Stimulated activated CD4-positive, alpha-beta T cell treated with anti-CD3 and anti-CD28 coated beads, Interleukin-15, amount 100 ng/mL, for 1 hour (primary cell): Measurements from ENCODE around the gene SLC51B.
"Not testable (repeated sequence)": the region's sequence is repeated elsewhere in the genome, so short reads cannot be mapped to it uniquely, and the experiment has no call there.

Source experiments
- DNase-seq, 2 donors: peaks; one replicate each; pipeline ENCODE4 v3.0.0-alpha.2; 2020; ENCODE audit warnings: low read depth in 1 of 2, low spot score in 1 of 2

SLC51B gene

GRCh38 chr15:65066001-65066634 is 20.9 kb downstream of the SLC51B start:
- no peak for DNase-seq

GRCh38 chr15:65066635-65067316 is 21.6 kb downstream of the SLC51B start:
- no peak for DNase-seq

GRCh38 chr15:65067317-65067644 is 22.1 kb downstream of the SLC51B start:
- DNase-seq = no peak

DNA sequence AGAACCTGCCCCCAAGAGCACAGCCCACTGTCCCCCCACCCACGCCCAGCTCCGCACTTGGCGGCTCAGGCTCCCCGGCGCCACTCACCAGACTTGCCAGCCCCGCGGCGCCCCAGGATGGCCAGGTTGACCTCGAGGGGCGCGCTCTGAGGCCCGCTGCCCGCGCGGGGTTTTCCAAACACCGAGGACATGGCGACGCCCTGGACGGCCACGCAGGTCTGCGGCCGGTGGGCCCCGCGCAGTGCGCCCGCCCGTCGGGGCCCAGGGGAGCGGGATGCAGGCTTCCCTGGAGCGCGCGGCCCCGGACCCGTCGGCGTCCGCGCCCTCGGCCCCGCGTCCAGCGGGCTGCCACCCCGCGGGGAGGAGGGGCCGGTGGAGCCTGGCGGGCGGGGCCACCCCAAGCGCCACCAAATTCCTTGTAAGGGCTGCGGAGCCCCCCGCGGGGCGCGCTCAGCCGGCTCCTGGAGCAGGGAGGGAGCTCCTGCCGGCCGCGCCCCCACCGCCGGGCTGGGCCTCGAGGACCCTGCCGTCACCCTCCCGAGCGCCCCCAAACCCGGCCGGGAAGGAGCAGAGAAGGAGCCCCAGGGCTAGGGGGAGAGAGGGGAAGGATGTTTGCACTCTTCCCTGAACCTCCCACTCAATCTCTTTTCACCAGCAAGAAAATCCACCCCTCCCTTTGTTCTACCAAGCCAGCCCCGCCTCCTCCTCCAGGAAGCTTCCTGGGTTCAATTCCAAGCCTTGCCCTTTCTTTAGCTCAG is 22.6 kb downstream of the SLC51B start, which contains the start of gene RASL12:
TSS of gene RASL12 (minus strand) at position 347 of the 758 bp plus-strand sequence. CDS start at position 191, 156 bp downstream.
- DNase-seq = no peak

DNA sequence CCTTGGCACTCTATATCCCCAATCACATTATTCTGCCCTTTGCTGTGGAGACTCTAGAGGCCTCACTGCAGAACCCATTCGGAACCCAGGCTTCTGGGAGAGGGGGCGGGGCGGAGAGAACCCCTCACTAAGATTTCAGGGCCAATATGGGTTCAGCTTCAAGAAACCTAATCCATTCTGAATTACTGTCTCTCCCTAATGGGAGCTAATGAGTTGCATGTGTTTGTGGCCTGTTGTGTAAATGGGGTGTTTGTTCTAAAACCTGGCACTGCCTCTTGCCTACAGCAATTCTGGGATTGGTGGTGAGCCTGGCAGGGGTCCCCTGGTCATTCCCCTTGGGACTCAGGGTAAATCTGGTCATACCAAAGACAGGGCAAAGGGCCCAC is 23.2 kb downstream of the SLC51B start:
- DNase-seq = no peak

DNA sequence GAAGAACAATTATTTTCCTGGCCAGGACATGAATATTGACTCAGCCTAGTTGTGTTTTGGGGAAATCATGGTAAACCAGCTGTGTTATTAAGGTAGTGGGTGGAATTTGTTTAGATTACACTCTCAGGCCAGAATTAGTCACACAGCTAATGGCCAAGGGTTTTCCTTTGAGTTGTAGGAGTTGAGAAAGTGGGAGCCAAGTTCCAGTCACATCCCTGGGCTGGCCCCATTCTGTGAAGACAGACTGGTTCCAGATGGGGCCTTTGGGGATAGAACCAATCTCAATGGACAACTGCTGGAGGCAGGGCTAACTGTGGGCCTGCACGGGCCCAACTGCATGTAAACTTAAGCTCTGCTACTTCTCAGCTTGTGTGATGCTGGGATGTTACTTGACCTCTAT is 24.0 kb downstream of the SLC51B start:
- DNase-seq = no peak

DNA sequence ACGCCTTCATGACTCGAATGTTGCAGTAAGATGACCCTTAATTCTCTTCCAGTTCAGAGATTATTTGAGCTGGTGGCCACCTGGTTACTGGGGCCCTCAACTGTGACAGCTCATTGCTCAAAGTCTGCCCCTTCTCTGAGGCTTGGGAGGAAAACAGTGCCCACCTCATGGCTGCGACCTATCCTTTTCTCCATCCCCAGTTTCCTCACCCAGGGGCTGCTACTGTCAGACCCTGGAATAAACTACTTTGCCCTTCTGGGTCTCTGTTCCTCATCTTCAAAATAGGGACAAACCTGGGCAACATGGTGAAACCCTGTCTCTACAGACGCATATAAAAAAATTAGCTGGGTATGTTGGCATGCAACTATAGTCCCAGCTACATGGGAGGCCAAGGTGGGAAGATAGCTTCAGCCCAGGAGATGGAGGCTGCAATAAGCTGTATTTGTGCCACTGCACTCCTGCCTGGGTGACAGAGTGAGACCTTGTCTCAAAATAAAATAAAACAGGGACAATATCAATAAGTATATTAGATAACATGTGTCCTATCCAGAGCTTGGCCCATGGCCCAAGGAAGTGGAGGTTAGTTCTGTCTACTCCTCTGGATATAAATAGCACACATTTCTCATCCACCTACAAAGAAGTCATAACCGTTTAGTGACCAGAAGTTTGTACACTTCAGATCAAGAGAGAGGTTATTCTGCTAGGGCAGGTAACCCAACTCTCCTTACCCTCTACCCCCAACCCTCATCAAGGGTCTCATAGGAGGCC is 24.8 kb downstream of the SLC51B start:
- DNase-seq = no peak

DNA sequence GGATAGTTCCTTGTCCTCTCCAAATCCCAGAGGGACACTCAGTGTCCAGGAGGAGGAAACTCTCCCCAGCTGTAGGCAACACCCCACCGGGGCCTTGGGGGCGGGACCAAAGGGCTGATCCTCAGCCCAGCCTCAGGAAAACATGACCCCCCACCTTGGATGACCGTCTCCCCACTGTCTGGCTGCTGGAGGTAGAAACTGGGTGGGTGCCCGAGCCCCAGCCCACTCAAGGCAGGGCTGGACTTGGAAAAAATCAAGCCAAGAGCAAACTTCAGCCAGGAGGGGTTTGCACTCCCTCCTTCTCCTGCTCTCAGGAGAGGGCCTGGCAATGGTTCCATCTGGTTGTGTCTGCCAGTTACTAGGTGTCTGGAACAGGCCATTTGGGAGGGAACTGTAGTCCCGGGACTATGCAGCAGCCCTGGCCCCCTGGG is 26.2 kb downstream of the SLC51B start:
- DNase-seq = no peak

GRCh38 chr15:65072027-65072426 is 26.8 kb downstream of the SLC51B start:
- DNase-seq = no peak

DNA sequence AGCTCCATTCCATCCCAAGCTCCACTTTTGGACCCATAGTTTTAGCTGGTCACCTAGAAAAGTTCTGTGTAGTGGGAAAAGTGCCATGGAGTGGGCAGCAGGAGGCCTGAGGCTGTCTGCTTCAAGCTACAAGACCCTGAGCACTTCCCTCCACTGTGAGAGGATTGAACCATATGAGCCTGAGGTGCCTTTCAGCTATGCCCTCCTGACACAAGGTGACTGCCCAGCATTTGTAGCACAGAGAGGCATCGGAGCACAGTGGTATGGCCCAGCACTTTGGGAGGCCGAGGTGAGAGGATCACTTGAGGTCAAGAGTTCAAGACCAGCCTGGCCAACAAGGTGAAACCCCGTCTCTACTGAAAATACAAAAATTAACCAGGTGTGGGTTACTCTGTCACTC is 27.4 kb downstream of the SLC51B start:
- DNase-seq = no peak

- DNase-seq = not testable (repeated sequence)
Observed at GRCh38 chr15:65074946-65075345, 29.8 kb downstream of the SLC51B start.

GRCh38 chr15:65075607-65076395 is 30.6 kb downstream of the SLC51B start:
- not testable (repeated sequence) for DNase-seq

DNA sequence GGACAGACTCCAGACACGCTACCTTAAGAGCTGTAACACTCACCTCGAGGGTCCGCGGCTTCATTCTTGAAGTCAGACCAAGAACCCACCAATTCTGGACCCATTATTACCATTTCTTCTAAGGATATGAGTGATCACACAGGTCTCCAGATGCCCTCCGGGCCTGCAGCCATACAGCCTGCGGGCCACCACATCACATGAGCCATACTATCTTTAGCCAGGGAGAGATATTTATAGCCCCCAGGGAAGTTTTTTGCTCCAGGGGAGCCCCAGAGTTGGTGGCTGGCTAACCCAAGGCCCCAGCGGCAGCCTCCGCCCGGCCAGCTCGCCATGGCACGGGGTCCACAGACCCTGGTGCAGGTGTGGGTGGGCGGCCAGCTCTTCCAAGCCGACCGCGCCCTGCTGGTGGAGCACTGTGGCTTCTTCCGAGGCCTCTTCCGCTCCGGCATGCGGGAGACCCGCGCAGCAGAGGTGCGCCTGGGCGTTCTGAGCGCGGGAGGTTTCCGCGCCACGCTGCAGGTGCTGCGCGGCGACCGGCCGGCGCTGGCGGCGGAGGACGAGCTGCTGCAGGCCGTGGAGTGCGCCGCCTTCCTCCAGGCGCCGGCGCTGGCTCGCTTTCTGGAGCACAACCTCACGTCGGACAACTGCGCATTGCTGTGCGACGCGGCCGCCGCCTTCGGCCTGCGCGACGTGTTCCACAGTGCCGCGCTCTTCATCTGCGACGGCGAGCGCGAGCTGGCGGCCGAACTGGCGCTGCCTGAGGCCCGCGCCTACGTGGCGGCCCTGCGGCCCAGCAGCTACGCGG is 31.5 kb downstream of the SLC51B start, which contains the start of gene KBTBD13:
TSS of gene KBTBD13 (plus strand) at position 261 of the 805 bp plus-strand sequence. CDS start at position 331, 70 bp downstream.
- no peak for DNase-seq

DNA sequence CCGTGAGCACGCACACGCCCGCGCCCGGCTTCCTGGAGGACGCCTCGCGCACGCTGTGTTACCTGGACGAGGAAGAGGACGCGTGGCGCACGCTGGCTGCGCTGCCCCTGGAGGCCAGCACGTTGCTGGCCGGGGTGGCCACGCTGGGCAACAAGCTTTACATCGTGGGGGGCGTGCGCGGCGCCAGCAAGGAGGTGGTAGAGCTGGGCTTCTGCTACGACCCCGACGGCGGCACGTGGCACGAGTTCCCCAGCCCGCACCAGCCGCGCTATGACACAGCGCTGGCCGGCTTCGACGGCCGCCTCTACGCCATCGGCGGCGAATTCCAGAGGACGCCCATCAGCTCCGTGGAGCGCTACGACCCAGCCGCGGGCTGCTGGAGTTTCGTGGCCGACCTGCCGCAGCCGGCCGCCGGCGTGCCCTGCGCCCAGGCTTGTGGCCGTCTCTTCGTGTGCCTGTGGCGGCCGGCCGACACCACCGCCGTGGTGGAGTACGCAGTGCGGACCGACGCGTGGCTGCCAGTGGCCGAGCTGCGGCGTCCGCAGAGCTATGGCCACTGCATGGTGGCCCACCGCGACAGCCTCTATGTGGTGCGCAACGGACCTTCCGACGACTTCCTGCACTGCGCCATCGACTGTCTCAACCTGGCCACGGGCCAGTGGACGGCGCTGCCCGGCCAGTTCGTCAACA is 32.2 kb downstream of the SLC51B start:
- no peak for DNase-seq

GRCh38 chr15:65077981-65078352 is 32.8 kb downstream of the SLC51B start:
- peak in 1 of 2 donors; percentile 44 for DNase-seq

- DNase-seq = no peak
Observed at GRCh38 chr15:65079580-65079979, 34.4 kb downstream of the SLC51B start.

DNA sequence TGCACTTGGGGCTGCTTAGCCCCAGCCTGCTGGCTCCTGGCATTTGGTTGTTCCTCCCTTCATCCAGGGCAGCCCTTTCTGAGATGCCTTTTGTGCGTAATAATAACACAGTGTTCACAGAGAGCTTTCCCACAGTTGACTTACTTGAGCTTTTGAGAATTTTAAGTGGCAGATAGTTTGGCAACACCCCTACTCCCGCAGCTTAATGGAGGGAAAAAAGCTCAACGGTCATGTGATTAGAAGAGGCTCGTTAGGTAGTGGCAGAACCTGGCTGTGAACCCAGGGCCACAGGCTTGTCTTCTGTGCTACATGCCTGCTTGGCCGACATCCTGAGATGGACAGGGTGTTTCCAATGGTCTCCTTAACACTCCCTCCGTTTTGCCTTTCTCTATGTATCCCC is 36.1 kb downstream of the SLC51B start:
- DNase-seq = no peak

DNA sequence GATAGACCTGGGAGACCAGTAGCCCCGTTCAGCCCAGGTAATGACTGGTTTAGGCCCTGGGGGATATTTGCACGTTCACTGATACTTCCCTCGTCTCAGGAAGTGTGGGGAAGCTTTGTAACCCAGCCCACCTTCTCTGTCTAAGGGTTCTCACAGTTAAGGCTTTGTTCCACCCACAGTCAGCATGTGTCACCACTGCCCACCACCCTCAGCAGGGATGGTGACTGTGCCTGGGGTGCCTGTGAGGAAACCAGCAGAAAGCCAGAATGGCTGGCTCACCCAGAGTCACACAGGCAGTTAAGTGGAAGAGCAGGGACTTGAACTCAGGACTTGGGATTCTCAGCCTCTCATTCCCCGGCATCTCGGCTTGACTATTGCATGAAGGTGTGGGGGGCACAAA is 36.6 kb downstream of the SLC51B start:
- DNase-seq = no peak

GRCh38 chr15:65082303-65082953 is 37.2 kb downstream of the SLC51B start:
- DNase-seq = no peak
